Umbilical cord (tissue), 2 donors: ENCODE data around the gene SFMBT1. TPM values are rescaled to one million over a fixed set of nuclear protein-coding genes. Genes with fewer than 3 reads are reported as not detected.

ENCODE experiments used
- DNase-seq: peaks from one replicate; pipeline ENCODE4 v3.0.0-alpha.2; 2015; ENCODE audit warnings: low spot score
- total RNA-seq: library from RNA; depleted of rRNA; stranded (reverse); fragments of >200 nt; gene quantifications from one replicate; pipeline ENCODE4 v1.2.3, GENCODE V29; 2014; ENCODE audit warnings: low replicate concordance; ENCODE audit not compliant: insufficient read depth

SFMBT1 gene, protein sequence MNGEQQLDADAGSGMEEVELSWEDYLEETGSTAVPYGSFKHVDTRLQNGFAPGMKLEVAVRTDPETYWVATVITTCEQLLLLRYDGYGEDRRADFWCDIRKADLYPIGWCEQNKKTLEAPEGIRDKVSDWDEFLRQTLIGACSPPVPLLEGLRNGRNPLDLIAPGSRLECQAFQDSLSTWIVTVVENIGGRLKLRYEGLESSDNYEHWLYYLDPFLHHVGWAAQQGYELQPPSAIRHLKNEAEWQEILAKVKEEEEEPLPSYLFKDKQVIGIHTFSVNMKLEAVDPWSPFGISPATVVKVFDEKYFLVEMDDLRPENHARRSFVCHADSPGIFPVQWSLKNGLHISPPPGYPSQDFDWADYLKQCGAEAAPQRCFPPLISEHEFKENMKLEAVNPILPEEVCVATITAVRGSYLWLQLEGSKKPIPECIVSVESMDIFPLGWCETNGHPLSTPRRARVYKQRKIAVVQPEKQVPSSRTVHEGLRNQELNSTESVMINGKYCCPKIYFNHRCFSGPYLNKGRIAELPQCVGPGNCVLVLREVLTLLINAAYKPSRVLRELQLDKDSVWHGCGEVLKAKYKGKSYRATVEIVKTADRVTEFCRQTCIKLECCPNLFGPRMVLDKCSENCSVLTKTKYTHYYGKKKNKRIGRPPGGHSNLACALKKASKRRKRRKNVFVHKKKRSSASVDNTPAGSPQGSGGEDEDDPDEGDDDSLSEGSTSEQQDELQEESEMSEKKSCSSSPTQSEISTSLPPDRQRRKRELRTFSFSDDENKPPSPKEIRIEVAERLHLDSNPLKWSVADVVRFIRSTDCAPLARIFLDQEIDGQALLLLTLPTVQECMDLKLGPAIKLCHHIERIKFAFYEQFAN
- total RNA-seq, result 5.1 TPM

DNA sequence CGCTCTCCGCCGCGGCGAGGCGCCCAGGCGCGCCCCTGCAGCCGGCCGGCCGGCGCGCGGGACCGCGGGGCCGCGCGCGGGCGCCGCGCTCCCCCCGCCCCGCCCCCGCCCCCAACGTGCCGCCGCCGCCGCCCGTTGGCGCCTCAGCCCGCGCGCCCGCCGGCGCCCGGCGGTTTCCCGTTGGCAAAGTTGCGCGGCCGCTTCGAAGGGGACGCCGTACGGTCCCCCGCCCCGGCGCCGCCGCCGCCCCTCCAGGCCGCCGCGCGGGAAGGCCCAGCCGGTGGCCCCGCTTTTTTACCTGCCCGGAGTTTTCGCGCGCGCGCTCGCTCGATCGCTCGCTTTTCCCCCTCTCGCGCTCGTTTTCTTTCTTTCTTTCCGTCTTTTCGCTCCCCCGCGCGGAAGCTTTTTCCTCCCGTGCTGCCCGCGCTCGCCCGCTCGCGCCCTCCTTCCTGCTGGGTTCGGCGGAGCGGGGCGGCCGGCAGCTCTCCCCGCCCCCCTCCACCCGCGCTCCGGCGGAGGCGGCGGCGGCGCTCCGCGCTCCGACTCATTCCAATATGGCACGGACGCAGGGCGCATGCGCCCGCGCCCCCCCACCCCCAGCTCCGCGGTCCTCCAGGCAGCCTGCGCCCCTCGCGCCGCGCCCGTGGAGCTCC, at the start of gene SFMBT1:
TSS of gene SFMBT1 (minus strand) at position 556 of the 653 bp plus-strand sequence. CDS start 76,945 bp downstream, outside the sequence.
- DNase-seq, result peak; percentile 72

DNA sequence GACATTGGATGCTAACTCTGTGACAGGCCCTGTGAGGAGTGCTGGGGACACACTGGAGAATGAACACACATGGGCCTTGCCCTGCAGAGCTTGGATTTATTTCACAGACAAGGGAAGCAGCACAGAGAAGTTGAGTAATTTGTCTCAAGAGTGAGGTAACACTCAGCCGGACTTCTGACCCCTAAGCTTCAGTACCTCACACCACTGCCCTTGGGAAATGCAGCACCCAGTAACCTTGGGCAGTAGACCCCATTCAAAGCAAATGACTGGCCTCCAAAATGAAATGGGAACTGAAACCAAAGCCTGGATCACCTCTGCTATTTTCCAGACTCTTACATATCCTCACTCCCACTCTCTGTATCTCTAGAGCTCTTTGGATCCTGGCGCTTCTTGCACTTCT, 47.1 kb upstream of the SFMBT1 start:
- DNase-seq, result no peak

DNA sequence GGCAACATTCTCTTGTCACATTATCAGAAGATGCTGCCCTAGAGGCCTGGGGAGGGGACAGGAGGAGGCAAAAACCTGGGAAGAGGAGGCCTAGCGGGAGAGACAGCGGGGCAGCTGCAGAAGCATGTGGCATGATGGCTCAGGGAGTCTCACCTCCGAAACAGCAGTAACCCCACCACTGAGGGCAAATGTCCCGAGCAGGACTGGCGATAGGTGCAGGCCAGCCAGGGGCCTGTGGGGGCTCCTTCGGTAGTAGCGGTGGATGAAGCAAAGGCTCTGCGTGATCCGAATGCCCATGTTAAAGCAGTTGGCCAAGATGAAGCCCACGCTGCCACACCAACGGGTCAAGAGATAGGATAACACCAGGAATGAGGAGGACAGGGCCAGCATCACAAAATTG, 46.3 kb upstream of the SFMBT1 start:
- DNase-seq, result no peak

DNA sequence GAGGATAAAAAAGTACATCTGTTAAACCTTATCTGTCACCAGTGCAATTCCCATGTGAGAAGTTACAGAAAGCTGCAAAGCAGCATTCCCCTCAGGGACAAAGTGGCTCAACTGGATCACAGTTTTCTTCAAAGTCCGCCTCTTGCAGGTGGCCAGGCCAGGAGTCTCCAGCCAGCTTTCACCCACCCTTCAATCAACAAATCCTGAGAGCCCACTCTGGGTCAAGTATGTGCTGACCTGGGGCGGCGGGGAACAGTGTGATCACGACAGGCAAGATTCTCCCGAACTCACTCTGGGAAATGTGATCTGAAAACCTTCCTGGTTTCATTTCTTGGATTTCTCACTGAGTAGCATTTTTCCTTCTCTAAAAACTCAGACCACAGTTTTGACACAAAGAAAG, 45.1 kb upstream of the SFMBT1 start:
- no peak for DNase-seq

DNA sequence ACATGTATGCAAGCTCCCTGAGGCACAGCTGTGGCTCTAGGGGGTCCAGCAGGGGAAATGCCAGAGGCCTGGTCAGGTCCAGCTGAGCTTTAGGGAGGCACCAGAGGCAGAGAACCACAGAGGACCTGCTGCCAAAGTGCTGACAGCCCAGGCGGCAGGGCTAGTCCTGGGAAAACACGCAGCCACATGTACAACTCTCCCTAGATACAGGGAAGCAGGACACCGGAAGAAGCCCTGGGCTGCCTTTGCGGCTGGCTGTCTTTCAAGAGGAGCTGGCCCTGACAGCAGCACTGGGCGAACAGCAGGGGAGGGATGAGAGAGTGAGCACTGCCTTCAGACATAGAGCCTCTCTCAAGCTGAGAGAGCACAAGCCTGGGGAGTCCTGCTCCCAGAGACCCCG, 43.6 kb upstream of the SFMBT1 start:
- DNase-seq, result no peak

DNA sequence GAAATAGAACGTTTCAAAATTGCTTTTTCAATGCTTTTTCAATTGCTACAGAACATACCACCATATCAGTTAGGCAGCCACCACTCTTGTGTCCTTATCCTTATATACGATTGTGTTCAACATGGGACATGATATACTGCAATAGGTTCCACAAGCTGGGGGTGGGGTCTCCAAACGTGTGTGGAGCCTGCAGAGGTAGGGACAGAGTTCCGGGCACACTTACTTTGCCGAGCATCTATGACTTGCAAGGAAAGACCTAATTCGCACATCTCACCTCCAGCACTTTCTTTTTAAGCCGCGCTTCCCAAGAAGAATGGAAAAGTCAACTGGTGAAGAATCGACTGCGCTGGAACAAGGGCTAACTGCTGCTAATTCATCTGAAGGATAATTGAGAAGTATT, 39.6 kb upstream of the SFMBT1 start:
- DNase-seq, result no peak

DNA sequence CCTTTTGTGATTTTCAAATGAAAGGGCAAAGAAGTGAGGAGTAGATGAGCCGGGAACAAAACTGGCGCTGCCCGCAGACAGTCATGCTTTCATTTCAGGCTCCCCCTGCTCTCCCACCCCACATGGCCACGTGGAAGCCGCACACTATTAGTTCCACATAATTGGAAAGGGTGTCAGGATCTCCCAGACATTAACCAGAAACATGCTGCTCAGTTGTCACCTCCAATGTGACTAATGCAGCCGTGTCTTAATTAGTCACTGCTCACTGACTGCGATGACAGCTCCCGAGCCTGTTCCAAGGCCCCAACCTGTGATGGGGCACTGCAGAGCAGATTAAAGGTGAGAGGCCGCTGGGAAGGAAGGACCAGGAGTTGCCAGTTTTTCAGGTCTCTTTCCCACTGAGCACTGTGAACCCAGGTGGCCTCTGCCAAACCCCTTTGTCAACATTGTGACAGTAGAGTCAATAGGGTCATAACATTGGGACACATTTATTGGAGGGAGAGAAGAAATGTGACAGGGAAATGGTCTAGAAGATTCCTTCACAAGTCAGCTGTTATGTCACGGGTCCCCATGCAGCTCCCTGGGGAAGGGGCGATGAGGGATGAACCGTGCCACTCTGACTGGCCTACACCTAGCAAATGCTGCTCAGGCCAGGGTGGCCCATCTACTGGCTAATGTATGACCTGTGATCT, 38.6 kb upstream of the SFMBT1 start:
- no peak for DNase-seq

DNA sequence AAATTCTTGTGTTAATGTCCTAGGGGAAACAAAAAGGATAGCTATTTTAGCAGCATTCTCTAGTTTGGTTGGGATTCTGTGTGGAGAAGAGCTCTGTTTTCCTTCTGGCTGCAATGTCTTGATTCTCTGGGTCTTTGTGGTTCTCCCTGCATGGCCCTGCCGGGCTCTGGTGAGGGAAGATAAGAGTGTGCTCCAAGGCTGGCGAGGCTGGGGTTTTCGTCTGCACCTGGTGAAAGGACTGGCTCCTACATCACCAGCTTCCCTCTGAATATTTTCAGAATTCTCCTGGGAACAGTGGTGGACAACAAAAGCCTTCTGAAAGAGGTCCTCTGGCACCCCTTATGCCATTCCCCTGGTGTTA, 38.1 kb upstream of the SFMBT1 start:
- no peak for DNase-seq

DNA sequence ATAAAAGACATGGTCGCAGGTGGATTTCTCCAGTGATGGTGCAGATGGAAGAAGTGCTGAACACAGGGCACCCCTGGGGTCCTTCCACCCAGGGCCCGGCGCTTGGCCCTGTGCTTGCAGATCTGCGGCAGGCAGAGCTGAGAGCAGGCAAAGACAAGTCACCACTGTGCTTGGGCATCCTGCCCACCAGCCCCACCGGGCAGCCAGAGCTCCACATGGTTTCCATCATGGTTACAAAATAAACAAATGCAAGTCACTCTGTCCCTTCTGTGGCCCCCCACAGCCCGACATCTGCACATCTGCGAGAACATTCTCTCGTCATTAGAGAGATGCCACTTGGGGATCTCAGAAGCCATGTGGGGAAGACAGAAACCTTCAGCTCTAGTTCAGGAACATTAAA, 37.6 kb upstream of the SFMBT1 start:
- DNase-seq, result no peak

DNA sequence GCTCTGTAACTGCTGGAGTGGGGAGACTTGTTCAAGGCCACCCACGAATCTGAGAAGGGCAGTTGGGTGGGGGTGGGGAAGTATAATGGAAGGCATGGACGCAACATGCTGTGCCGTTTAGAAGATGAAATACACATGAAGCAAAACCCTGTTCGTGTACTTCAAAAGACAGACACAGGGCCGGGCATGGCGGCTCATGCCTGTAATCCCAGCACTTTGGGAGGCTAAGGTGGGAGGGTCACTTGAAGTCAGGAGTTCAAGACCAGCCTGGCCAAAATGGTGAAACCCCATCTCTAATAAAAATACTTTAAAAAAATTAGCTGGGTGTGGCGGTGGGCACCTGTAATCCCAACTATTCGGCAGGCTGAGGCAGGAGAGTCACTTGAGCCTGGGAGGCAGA, 36.9 kb upstream of the SFMBT1 start:
- no peak for DNase-seq

DNA sequence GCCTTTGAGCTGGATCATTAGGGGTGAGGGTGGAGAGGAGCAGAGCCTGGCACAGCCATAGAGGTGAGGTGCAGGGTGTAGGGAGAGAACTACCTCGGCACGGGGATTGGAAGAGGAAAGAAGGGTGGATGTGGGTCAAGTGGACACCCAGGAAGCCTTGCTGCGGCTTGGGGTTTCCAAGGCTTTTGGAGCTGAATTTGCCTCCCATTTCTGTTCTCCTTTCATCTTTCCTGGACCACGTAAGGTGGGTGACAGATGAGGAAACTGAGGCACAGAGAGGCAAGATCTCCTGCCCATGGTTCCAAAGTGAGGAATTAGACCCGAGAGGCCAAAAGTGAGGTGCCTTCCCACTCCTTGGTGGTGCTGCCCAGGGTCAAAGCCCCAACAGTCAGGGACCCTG, 35.4 kb upstream of the SFMBT1 start:
- no peak for DNase-seq

DNA sequence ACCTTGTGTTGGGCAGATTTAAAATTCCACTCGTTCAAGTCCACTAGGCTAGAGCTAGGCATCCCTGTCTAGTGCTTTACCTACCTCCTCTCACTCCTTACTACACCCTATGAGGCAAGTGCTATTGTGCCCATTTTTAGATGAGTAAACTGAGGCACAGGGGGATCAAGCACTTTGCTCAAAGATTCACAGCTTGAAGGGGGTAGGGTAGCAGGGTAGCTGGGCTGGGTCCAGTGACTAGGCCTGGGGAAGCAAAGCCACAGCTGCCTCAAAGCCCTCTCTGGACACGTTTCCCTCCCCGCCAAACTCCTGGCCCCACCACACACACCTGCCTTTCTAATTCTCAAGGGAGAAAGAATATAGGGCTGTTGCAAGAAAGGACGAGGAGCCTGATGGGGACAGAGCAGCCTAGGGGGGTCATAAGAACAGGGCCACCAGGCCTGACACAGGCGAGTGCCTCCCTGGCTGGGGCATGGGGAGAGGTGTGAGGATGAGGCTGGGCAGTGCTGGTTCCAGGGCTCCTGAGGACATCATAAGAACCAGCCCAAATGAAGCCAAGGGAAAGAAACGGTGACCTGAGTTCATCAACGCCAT, 34.8 kb upstream of the SFMBT1 start:
- no peak for DNase-seq

DNA sequence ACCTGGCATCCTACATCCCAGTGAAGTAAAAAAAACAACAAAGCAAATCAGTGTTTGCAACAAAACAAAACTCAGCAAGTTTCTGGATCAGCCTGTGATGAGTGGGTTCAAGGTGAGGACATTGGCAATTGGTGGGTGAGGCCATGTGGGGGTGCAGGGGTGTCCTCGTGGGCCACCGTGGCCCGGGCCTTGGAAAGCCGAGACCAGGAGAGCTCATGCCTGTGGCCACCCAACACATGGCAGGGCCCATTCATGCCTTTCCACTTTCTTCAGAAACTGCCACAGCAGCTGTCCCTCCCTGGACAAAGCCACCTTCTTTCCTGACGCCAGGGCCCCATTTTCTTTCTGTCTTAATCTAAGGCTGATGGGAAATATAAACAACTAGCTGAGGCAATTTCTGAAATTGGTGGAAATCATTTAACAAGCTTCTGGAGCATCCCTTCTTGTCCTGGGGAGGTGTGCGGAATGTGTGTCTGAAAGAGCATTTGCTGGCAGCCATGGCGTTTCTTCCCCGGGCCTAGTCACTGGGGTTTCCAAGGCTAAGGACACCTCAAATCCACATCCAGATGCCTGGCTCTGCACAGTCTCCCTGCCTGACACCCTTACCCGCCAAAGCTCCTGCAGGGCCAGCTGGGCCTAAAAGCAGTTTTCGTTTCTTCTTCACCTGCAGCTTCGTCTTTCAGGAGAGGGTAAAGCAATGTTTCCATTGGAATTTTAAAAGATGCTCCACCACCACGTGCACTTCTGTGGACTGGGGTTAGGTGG, 34.1 kb upstream of the SFMBT1 start:
- DNase-seq, result no peak

DNA sequence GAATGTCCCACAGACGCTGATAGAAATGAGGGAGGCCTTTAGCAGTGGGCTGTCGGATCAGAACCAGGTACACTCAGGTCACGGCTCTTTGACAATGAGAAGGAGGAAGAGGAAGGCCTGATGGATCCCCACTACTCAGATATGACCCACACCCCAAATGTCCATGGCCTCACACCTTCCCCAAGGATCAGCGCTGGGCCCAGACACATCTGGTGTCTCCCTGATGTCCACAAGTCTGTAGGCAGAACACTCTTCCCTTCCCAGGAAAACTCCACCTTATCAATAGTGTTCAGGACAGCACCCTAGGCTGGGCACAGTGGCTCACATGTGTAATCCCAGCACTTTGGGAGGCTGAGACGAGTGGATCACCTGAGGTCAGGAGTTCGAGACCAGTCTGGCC, 33.3 kb upstream of the SFMBT1 start:
- no peak for DNase-seq

DNA sequence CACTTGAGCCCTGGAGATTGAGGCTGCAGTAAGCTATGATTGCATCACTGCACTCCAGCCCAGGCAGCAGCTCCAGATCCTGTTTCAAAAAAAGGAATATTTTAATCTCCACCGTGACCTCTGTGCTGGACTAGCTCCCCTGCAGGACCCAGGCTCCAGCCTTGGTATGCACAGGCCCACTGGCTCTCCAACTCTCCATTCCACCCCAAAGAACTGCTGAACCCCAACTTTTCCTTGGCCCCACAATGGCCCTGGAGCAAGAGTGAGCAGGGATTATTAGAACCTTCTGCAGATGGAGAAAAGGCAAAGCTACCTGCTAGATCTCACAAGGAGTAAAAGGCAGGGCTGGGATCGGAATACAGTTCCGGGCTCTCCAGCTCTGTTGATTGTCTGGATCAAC, 32.8 kb upstream of the SFMBT1 start:
- no peak for DNase-seq

DNA sequence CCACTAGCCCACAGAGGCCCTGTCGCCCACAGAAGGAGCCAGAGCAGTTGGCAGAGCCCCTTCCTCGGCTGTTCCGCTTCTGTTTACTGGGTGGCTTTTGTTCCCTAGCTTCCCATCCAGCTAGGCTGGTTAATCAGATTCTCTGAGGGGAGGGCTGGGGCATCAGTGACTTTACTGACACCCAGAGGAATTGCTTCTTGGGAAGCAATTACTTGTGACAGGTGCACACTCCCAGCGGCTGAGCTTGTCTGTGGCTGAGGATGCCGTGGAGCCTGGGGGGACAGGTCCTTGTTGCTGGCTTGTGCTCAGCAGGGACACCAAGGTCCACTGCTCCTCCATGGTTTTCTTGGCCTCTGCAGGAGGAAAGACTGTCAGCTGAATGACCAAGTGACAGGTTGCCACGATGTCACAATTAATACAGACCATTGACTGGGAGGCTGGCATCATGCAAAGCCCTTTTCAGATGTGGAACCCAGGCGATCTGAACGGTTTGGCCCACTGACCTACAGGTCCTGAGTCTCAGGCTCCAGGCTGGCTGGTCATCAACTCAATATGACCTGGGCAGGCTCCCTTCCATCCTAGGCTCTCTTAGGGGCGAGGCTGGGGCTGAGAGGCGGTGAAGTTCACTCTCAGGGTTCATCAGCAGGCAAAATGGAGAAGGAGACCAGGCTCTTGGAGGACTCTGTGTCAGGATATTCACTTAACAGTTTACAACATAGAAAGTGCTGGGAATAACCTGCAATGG, 31.8 kb upstream of the SFMBT1 start:
- no peak for DNase-seq

DNA sequence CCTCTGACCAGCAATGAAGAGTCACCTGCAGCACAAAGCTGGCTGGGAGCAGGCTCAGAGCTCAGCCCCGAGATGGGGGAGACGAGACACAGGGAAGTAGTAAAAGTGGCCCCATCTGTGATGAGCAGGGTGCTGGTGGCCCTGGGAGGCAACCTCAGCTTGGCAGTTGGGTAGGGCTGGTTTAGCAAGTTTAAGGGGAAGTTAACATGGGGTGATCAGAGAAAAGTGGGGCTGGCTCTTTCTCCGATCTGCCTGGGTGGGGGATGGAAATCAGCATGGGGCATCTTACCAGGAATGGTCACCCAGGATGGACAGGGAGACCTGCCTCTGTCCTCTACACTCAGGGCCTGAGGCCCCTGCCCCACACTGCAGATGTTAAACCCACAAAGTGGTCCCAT, 29.9 kb upstream of the SFMBT1 start:
- DNase-seq, result no peak

DNA sequence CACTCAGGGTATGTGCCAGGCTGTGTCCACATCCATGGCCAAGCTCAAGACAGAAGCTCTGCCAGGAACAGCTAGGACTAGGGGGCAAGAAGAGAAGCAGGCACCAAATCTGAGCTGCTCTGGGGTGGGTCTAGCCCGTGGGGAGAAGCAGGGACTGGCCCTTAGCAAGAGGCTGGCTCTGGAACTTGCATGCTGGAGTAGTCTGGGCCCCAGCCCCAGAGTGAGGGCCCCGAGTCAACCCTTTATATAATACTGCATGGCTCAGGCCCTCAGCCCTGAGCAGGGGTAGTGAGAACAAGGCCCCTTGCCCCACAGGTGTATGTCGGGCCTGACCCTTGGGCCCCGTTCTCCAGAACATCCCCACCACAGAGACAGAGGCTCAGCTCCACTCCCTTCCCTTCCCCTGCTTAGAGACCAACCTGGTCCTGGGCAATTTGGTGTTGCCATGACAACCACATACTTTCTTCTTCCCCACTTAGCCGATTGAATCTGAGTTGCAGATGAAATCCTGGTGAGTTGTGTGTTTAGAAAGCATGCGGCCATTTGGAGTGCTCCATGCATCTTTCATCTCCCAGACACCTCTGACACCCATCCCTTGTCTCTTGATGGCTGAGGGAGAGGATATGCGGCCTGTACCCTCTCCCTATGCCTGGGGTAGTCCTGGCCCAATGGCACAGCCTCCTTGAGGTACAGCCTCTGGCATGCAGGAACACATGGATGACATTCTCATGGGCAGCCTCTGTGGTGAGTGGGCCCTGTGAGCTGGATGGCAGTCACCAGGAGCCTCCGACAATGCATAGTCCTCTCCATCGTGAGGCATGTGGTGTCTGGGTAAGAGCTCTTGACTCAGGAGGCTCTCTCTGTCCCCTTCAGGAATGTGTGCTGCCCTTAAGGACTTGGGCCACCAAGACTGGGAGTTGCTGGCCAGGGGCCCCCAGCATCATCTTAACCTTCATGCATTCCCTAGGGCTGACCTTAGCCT, 29.2 kb upstream of the SFMBT1 start:
- no peak for DNase-seq

DNA sequence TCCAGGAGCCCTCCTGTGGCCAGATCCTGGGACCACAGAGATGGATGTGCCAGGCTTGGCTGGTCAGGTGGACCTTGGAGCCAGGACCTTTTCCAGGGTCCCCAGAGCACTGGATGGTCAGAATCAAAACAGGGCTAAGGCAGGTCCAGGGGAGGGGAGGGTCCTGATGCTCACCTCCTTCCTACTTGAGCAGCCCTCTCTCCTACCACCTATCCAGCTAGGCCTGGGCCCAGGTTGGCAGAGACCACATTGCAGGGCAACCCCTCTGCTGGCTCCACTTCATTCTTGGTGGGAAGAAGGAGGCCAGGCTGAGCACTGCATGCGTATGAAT, 28.5 kb upstream of the SFMBT1 start:
- DNase-seq, result no peak
